ENCODE results near the gene CYP46A1. TPM values are rescaled to one million over a fixed set of nuclear protein-coding genes. Genes with fewer than 3 reads are reported as not detected.

CYP46A1 gene
- total RNA-seq, 4 donors from 2014 or later, result 0.26 to 6.4 (median 1.7) TPM

- intact Hi-C loops (cut with DNase I; ENCODE audit: low total_unique reads), result no loop called here
- no peaks in the 10 kb centered on the region for H3K27me3 ChIP-seq
Observed at GRCh38 chr14:99701260-99701659, 17.2 kb downstream of the CYP46A1 start.

GRCh38 chr14:99702115-99702514 lies 18.0 kb downstream of the CYP46A1 start:
- Histone ChIP-seq H3K9me3 (peaks cover 0 to 11% of the 10 kb centered on the region in 2 donors), H3K4me1 (no peaks in the 10 kb centered on the region), H3K36me3 (no peaks in the 10 kb centered on the region), H3K27ac (no peak overlapping the region), H3K27me3 (no peaks in the 10 kb centered on the region), H3K4me3 (no peak overlapping the region)
- no peak for DNase-seq
- intact Hi-C loops (cut with DNase I; ENCODE audit: low total_unique reads), result no loop called here
- TF ChIP-seq POLR2A (IDR thresholded peaks at IDR 0.05), result no peak

More at GRCh38 chr14:99701260-99701659, 17.2 kb downstream of the CYP46A1 start:
- Histone ChIP-seq H3K27ac (no peak overlapping the region), H3K4me3 (no peak overlapping the region), H3K9me3 (peaks cover 0 to 11% of the 10 kb centered on the region in 2 donors), H3K4me1 (no peaks in the 10 kb centered on the region), H3K36me3 (no peaks in the 10 kb centered on the region)
- no peak for TF ChIP-seq CTCF (IDR thresholded peaks at IDR 0.05)
- TF ChIP-seq POLR2A (IDR thresholded peaks at IDR 0.05), result no peak
- DNase-seq, result no peak

GRCh38 chr14:99703381-99703780 lies 19.3 kb downstream of the CYP46A1 start:
- Histone ChIP-seq H3K4me3 (no peak overlapping the region), H3K27ac (no peak overlapping the region), H3K36me3 (no peaks in the 10 kb centered on the region), H3K27me3 (no peaks in the 10 kb centered on the region), H3K9me3 (peaks cover 0 to 11% of the 10 kb centered on the region in 2 donors), H3K4me1 (no peaks in the 10 kb centered on the region)
- TF ChIP-seq POLR2A (IDR thresholded peaks at IDR 0.05) (no peak), CTCF (IDR thresholded peaks at IDR 0.05) (no peak)
- intact Hi-C loops (cut with DNase I; ENCODE audit: low total_unique reads), result no loop called here
- no peak for DNase-seq

- peaks cover 0 to 11% of the 10 kb centered on the region in 2 donors for H3K9me3 ChIP-seq
- H3K4me3 ChIP-seq, result no peak overlapping the region
- no peaks in the 10 kb centered on the region for H3K4me1 ChIP-seq
- H3K36me3 ChIP-seq, result no peaks in the 10 kb centered on the region
- no peak for TF ChIP-seq CTCF (IDR thresholded peaks at IDR 0.05)
- TF ChIP-seq POLR2A (IDR thresholded peaks at IDR 0.05), result no peak
- no peaks in the 10 kb centered on the region for H3K27me3 ChIP-seq
- intact Hi-C loops (cut with DNase I; ENCODE audit: low total_unique reads), result no loop called here
- H3K27ac ChIP-seq, result no peak overlapping the region
- no peak for DNase-seq
Observed at GRCh38 chr14:99704037-99704436, 19.9 kb downstream of the CYP46A1 start.

- DNase-seq, result no peak
- no peaks in the 10 kb centered on the region for H3K27me3 ChIP-seq
- no peak overlapping the region for H3K4me3 ChIP-seq
- no peaks in the 10 kb centered on the region for H3K36me3 ChIP-seq
- peaks cover 0 to 11% of the 10 kb centered on the region in 2 donors for H3K9me3 ChIP-seq
- H3K4me1 ChIP-seq, result no peaks in the 10 kb centered on the region
- TF ChIP-seq POLR2A (IDR thresholded peaks at IDR 0.05), result no peak
- TF ChIP-seq CTCF (IDR thresholded peaks at IDR 0.05), result no peak
- intact Hi-C loops (cut with DNase I; ENCODE audit: low total_unique reads), result no loop called here
- no peak overlapping the region for H3K27ac ChIP-seq
Observed at GRCh38 chr14:99706107-99706900, 22.2 kb downstream of the CYP46A1 start.

All from uterus (tissue), 4 donors.